ENCODE data around the gene ATP6V1G2. TPM values are rescaled to one million over a fixed set of nuclear protein-coding genes. Genes with fewer than 3 reads are reported as not detected.

The ATP6V1G2 gene
- total and polyA plus RNA-seq, 2 of the 4 experiments (the other 2 are of a cell fraction) = 1.4 to 6.5 TPM

- Histone ChIP-seq H3K18ac (ENCODE audit: low read depth, low read length) (no peak overlapping the region), H2BK5ac (ENCODE audit: low read depth, low read length, poor library complexity, severe bottlenecking) (no peak overlapping the region), H4K20me1 (ENCODE audit: insufficient read depth, low read length) (peaks cover 90% of the 10 kb centered on the region), H2AK9ac (replicated peaks; ENCODE audit: low read depth, low read length, poor library complexity) (no peak overlapping the region), H3K9me1 (ENCODE audit: insufficient read depth, low read length) (0 out of 2 replicates have a peak, but pooled peaks cover 8% of the 10 kb centered on the region), H3K36me3 (ENCODE audit: control insufficient read depth, insufficient read depth, low read length) (peaks cover 78% of the 10 kb centered on the region), H2BK20ac (ENCODE audit: low read depth, low read length) (no peak overlapping the region), H2AK5ac (ENCODE audit: low read depth, low read length) (no peak overlapping the region), H2AFZ (replicated peaks; ENCODE audit: low read length, poor library complexity) (no peak overlapping the region), H3K4ac (ENCODE audit: low read depth, low read length) (no peak overlapping the region), H4K91ac (ENCODE audit: insufficient read depth, low read depth, low read length) (no peak overlapping the region), H3K4me3 (ENCODE audit: insufficient read depth, low read depth, low read length) (no peak overlapping the region), H3K9ac (ENCODE audit: low read depth, low read length) (no peak overlapping the region), H3K79me1 (ENCODE audit: low read depth in 1 of 2, low read length in 2 of 2) (peaks cover 41 to 81% of the 10 kb centered on the region in 2 experiments), H3K4me2 (ENCODE audit: low read depth, low read length) (no peak overlapping the region), H3K4me1 (ENCODE audit: control insufficient read depth, insufficient read depth, low read length) (peaks cover 10% of the 10 kb centered on the region), H3K27me3 (ENCODE audit: control insufficient read depth, insufficient read depth, low read length) (no peaks in the 10 kb centered on the region), H3K56ac (ENCODE audit: extremely low read depth, insufficient read depth, low read length) (no peak overlapping the region), H4K8ac (ENCODE audit: low read depth in 2 of 2, low read length in 2 of 2) (no peak overlapping the region), H2BK15ac (ENCODE audit: low read depth, low read length) (no peak overlapping the region), H3K9me3 (ENCODE audit: control insufficient read depth, insufficient read depth, low read length) (no peaks in the 10 kb centered on the region), H2BK120ac (ENCODE audit: low read depth, low read length) (no peak overlapping the region), H4K5ac (ENCODE audit: low read depth, low read length) (no peak overlapping the region), H3K23ac (ENCODE audit: low read depth, low read length) (no peak overlapping the region), H3K27ac (ENCODE audit: insufficient read depth, low read length) (no peak overlapping the region), H3K14ac (replicated peaks; ENCODE audit: low read depth, low read length) (no peak overlapping the region)
- TF ChIP-seq MXI1 (IDR thresholded peaks at IDR 0.05; ENCODE audit: borderline replicate concordance, low read depth, low read length) (no peak), RFX5 (IDR thresholded peaks at IDR 0.05; ENCODE audit: low read depth, low read length) (no peak), CTCF (conservative IDR thresholded peaks at IDR 0.05; ENCODE audit: low read depth, low read length) (no peak), USF2 (IDR thresholded peaks at IDR 0.05; ENCODE audit: low read depth, low read length) (no peak), MAFK (IDR thresholded peaks at IDR 0.05; ENCODE audit: low read depth, low read length) (no peak), RCOR1 (IDR thresholded peaks at IDR 0.05; ENCODE audit: insufficient replicate concordance, low read length) (no peak), ELK1 (IDR thresholded peaks at IDR 0.05; ENCODE audit: borderline replicate concordance, low read depth, low read length) (no peak)
- DNase-seq = no peak
- dilution Hi-C loops (cut with HindIII; ENCODE audit: low sequenced_read_pairs, unreplicated experiment) (no loop called here), in situ Hi-C loops (cut with MboI; ENCODE audit: low sequenced_read_pairs) (no loop called here), intact Hi-C loops (cut with micrococcal nuclease) (no loop called here)
- CTCF ChIA-PET = no interaction called here
- no CpG with 5 or more reads among the region's 2 CpGs for WGBS, 2 experiments (ENCODE audit: extremely low coverage in 2 of 2, insufficient read length in 1 of 2)
- POLR2A ChIA-PET (ENCODE audit: unreplicated experiment) = interaction anchor here (0.6 kb wide), 1 partner anchor 557 kb away, joined by 3 read pairs; no protein-coding TSS in a partner anchor
- no TSS peak for BruUV-seq (replicated peaks)
- ATAC-seq (ENCODE audit: low read depth) = no peak
Observed at GRCh38 chr6:31535538-31536324, 10.7 kb downstream of the ATP6V1G2 start.
